Fibroblast of lung (primary cell): ENCODE measurements around the gene ARHGEF33. TPM values are rescaled to one million over a fixed set of nuclear protein-coding genes. Genes with fewer than 3 reads are reported as not detected.
"Not testable (repeated sequence)": the region's sequence is repeated elsewhere in the genome, so short reads cannot be mapped to it uniquely, and the experiment has no call there.

Source experiments
- DNase-seq, 2 donors: peaks; one replicate each; pipeline versions ENCODE4 v3.0.0 to v3.0.0-alpha.2; 2010; ENCODE audit warnings: low read depth in 2 of 2
- H2AFZ ChIP-seq: 2 replicates; pipeline ENCODE4 v1.5.1; 2012; ENCODE audit warnings: low read length, control low read depth, inconsistent platforms
- H3K27ac ChIP-seq: 2 replicates; pipeline ENCODE4 v1.5.1; 2011; ENCODE audit warnings: low read length, control low read depth; ENCODE audit not compliant: insufficient read depth
- H3K27me3 ChIP-seq: 2 replicates; pipeline ENCODE4 v1.5.1; 2011; ENCODE audit warnings: mild to moderate bottlenecking, low read length; ENCODE audit not compliant: control insufficient read depth, insufficient read depth
- H3K36me3 ChIP-seq: 2 replicates; pipeline ENCODE4 v1.5.1; 2011; ENCODE audit warnings: low read length; ENCODE audit not compliant: control insufficient read depth, insufficient read depth
- H3K4me1 ChIP-seq: 2 replicates; pipeline ENCODE4 v1.5.1; 2011; ENCODE audit warnings: low read length; ENCODE audit not compliant: control insufficient read depth, insufficient read depth; ENCODE audit errors: extremely low read depth
- H3K4me2 ChIP-seq: 2 replicates; pipeline ENCODE4 v1.5.1; 2011; ENCODE audit warnings: low read length, control low read depth; ENCODE audit not compliant: insufficient read depth; ENCODE audit errors: extremely low read depth
- H3K4me3 ChIP-seq, 4 experiments: fragments of 200-600 bp in 1 of 4; sonication (generic) in 1 of 4; replicated peaks in 1 of 4; 2 replicates each; pipeline ENCODE4 v1.5.1; 2011 to 2016; ENCODE audit warnings: low read length in 4 of 4, low read depth in 3 of 4, mild to moderate bottlenecking in 3 of 4, control low read depth in 2 of 4, inconsistent platforms in 1 of 4, mixed read lengths in 1 of 4; ENCODE audit not compliant: insufficient read depth in 1 of 4; ENCODE audit errors: control extremely low read depth in 1 of 4
- H3K79me2 ChIP-seq: 2 replicates; pipeline ENCODE4 v1.5.1; 2012; ENCODE audit warnings: mild to moderate bottlenecking, low read length, inconsistent platforms; ENCODE audit not compliant: control insufficient read depth, insufficient read depth
- H3K9ac ChIP-seq: 2 replicates; pipeline ENCODE4 v1.5.1; 2011; ENCODE audit warnings: mild to moderate bottlenecking, low read length, control low read depth; ENCODE audit not compliant: insufficient read depth
- H3K9me3 ChIP-seq: 2 replicates; pipeline ENCODE4 v1.5.1; 2012; ENCODE audit warnings: low read depth, low read length; ENCODE audit not compliant: control insufficient read depth, insufficient read depth
- H4K20me1 ChIP-seq: 2 replicates; pipeline ENCODE4 v1.5.1; 2011; ENCODE audit warnings: low read length; ENCODE audit not compliant: control insufficient read depth, insufficient read depth; ENCODE audit errors: extremely low read depth
- CTCF ChIP-seq, 2 donors: IDR thresholded peaks in 1 of 2; conservative IDR thresholded peaks in 1 of 2; 1 replicate in 1 of 2; 2 replicates in 1 of 2; pipeline ENCODE4 v1.5.1; 2011 to 2012; ENCODE audit warnings: low read length in 2 of 2, control low read depth in 1 of 2, inconsistent platforms in 1 of 2, low read depth in 1 of 2, mild to moderate bottlenecking in 1 of 2
- EZH2 ChIP-seq: IDR thresholded peaks from 2 replicates; pipeline ENCODE4 v1.5.1; 2012; ENCODE audit warnings: low read length, control low read depth, mild to moderate bottlenecking; ENCODE audit errors: missing control alignments
- polyA plus RNA-seq, 2 donors: library from polyadenylated mRNA; depleted of rRNA in 1 of 2; stranded (reverse) in 1 of 2; unstranded in 1 of 2; fragments of >200 nt; gene quantifications; 2 replicates each; pipeline ENCODE4 v1.2.1, GENCODE V29; 2011 to 2012; ENCODE audit warnings: missing spikeins in 1 of 2
- total RNA-seq: library from RNA; depleted of rRNA; stranded (reverse); fragments of >200 nt; gene quantifications from 2 replicates; pipeline ENCODE4 v1.2.1, GENCODE V29; 2014

ARHGEF33 gene
- total and polyA plus RNA-seq, 2 donors (not counting 1 experiment from before 2014, with no cell fraction given) = 0.10 to 0.50 TPM

DNA sequence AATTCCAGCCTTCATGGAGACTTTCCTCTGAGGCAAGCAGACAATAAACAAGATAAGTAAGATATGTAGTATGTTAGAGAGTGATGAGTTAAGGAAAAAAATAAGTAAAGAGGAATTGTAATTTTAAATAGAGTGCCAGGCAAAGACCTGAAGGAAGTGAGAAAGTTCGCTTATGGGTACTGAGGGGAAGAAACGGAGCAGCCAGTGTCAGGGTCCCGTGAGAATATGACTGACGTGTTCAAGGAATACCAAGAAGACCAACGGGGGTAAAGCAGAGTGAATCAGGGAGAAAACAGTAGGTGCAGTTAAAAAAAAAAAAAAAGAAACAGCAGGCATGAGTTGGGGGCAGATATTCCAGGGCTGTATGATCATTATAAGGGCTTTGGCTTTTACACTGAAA is 45.1 kb downstream of the ARHGEF33 start:
- TF ChIP-seq EZH2 (no peak), CTCF (conservative IDR thresholded peaks at IDR 0.05 in 1 of 2, IDR thresholded peaks at IDR 0.05 in 1 of 2; ENCODE audit: low read depth in 1 of 2, low read length in 2 of 2) (no peak)
- no peaks in the 10 kb centered on the region for H4K20me1 ChIP-seq
- no peak overlapping the region for H3K4me2 ChIP-seq

GRCh38 chr2:38935568-38936172 is 46.0 kb downstream of the ARHGEF33 start:
- no peak overlapping the region for H3K4me3 ChIP-seq
- peak; percentile 12 to 84 for DNase-seq
- TF ChIP-seq EZH2 = no peak
- TF ChIP-seq CTCF (conservative IDR thresholded peaks at IDR 0.05 in 1 of 2, IDR thresholded peaks at IDR 0.05 in 1 of 2; ENCODE audit: low read depth in 1 of 2, low read length in 2 of 2) = no peak

More for the DNA sequence above, 45.1 kb downstream of the ARHGEF33 start:
- no peak overlapping the region for H3K27ac ChIP-seq
- H3K36me3 ChIP-seq = no peaks in the 10 kb centered on the region
- no peak overlapping the region for H3K9ac ChIP-seq
- no peaks in the 10 kb centered on the region for H3K4me1 ChIP-seq
- H3K79me2 ChIP-seq = no peaks in the 10 kb centered on the region
- H3K9me3 ChIP-seq = no peaks in the 10 kb centered on the region
- H3K4me3 ChIP-seq = no peak overlapping the region
- no peak overlapping the region for H2AFZ ChIP-seq
- DNase-seq = no peak
- no peaks in the 10 kb centered on the region for H3K27me3 ChIP-seq

DNA sequence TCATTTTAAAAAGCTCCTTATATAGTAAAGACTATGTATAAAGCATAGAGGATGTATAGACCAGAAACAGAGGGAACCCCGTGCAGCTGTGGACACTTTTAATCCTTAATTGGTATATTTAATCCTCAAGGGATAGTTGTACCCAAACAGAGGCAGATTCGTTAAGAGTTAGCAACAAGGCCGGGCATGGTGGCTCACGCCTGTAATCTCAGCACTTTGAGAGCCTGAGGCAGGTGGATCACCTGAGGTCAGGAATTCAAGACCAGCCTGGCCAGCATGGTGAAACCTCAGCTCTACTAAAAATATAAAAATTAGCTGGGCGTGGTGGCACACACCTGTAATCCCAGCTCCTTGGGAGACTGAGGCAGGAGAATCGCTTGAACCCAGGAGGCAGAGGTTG is 46.8 kb downstream of the ARHGEF33 start:
- not testable (repeated sequence) for H3K4me2 ChIP-seq, DNase-seq, H4K20me1 ChIP-seq

More at GRCh38 chr2:38935568-38936172, 46.0 kb downstream of the ARHGEF33 start:
- H3K9ac ChIP-seq = no peak overlapping the region
- no peaks in the 10 kb centered on the region for H3K9me3 ChIP-seq
- H4K20me1 ChIP-seq = no peaks in the 10 kb centered on the region
- H2AFZ ChIP-seq = no peak overlapping the region
- H3K4me2 ChIP-seq = peak overlapping the region; percentile 3
- no peaks in the 10 kb centered on the region for H3K4me1 ChIP-seq
- H3K36me3 ChIP-seq = no peaks in the 10 kb centered on the region
- H3K79me2 ChIP-seq = no peaks in the 10 kb centered on the region
- no peaks in the 10 kb centered on the region for H3K27me3 ChIP-seq
- H3K27ac ChIP-seq = no peak overlapping the region

More for the DNA sequence above, 46.8 kb downstream of the ARHGEF33 start:
- H3K4me1 ChIP-seq, H3K36me3 ChIP-seq, H3K9ac ChIP-seq, H3K27me3 ChIP-seq, H3K4me3 ChIP-seq, H2AFZ ChIP-seq, H3K79me2 ChIP-seq, H3K27ac ChIP-seq, H3K9me3 ChIP-seq: not testable (repeated sequence)
